Pulmonary artery endothelial cell (primary cell): ENCODE measurements around the gene DIP2B. TPM values are rescaled to one million over a fixed set of nuclear protein-coding genes. Genes with fewer than 3 reads are reported as not detected.

Source experiments
- DNase-seq: peaks from one replicate; pipeline ENCODE4 v3.0.0-alpha.2; 2011; ENCODE audit warnings: low read depth, low spot score
- total RNA-seq: library from RNA; depleted of rRNA; stranded (reverse); fragments of >200 nt; gene quantifications from 2 replicates; pipeline ENCODE4 v1.2.3, GENCODE V29; 2014

Gene DIP2B
- total RNA-seq, 1 donor from 2014 or later = 29.6 TPM

DNA sequence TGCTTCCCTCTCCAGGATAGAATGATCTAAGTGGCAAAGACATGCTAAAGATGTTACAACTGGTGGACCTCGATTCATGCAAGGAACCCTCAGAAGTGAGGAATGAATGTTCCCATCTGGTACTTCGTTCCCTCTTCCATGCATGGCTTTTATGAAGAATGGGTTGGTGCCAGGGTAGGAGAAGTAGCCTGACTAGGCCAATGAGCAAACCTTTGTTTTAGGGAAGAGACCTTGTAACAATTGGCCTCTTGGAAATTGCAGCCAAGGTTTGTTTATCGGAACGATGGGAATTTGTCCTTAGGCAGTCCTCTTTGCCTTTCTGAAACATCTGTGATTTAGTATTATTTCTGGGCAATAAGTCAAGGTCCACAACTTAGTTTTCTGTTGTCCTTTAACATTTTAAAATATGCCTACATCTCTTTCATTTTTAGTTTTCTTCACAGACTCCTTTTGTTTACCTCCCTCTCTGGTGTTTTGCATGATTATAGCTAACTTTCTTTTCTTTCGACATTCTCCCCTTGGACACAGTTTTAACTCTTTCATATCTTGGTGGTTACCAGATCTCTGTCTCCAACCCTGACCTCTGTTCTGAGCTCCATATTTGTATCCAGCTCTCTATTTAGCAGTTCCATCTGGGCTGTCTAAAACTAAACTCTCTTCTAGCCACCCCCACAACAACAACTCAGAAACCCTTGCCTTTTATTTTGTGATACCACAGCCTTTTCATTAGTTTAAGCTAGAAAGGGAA is 70.0 kb downstream of the DIP2B start:
- no peak for DNase-seq

DNA sequence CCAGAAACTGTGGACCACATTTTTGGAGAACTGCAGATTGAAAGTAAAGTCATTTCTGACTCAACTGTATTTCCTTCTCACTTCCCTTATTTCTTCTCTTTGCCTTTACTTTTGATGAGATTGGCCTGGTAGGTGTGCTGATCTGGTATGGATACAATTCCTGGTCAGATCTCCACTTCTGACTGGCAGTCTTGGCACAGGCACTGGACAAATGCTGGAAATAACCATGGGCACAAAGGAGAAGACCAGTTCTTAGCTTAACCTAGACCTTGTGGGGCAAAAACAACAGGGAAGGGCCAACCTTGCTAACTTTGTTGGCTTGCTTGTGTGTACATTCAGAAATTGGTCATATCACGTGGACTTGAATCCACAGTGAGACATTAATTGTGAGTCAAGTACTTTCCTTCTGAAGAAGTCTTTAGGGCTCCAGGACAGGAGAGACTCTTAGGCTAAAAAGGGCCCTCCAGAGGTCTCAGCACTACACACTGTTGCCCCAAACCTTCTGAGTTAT is 75.0 kb downstream of the DIP2B start:
- no peak for DNase-seq

DNA sequence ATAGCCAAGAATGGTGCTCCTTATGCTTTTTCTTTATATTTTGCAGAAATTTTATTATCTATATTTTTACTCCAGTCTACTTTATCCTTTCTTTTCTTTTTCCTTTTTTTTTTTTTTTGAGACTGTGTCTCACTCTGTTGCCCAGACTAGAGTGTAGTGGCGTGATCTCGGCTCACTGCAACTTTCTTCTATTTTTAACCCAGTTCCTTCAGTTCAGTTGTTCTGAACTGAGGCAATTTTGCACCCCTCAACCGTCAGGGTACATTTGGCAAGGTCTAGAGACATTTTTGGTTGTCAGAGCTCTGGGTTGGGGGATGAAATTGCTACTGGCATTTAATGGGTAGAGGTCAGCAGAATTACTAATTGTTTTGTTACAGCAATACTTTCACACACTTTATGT is 75.7 kb downstream of the DIP2B start:
- no peak for DNase-seq

DNA sequence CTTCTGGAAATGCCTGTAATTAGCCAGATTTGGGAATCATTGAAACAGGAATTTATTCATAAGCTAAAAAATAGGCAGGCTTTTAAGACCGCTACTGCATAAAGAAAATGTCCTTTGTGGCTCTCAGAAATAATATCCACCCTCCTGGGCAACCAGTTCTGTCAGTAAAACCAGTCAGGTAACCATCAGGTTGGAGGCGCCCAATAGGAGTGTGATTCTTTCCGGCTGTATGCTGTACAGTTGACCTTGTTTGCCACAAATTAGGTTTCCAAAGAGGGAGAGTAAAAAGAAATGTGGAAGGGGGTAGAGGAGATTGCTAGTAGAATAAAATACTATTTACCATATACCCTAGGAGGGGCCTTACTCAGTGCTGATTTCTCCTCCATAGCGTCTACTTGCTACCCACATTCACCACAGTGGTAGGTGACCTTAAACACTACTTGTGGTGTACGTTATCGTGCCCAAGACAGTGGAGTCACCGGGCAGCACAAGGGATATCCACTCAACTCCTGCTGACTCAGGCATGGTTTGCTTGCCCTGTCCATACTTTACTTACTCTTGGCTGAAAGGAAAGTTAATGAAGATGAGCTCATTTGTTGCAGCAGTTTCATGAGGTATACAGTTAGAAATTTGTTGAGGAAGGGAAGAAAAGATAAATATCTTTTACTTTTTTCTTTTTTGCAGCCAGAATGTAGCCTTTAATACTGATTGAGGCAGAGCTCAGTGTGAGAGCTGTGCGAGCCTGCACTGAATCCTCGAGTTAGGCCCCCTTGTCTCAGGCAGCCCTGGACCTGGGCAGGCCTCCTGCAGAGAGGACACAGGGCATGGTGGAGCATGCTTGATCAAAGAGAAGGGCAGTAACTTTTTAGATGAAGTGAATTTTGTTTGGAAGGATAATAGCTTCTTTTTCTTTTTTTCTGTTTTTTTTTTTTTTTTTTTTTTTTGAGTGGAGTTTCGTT is 76.7 kb downstream of the DIP2B start:
- DNase-seq = no peak

DNA sequence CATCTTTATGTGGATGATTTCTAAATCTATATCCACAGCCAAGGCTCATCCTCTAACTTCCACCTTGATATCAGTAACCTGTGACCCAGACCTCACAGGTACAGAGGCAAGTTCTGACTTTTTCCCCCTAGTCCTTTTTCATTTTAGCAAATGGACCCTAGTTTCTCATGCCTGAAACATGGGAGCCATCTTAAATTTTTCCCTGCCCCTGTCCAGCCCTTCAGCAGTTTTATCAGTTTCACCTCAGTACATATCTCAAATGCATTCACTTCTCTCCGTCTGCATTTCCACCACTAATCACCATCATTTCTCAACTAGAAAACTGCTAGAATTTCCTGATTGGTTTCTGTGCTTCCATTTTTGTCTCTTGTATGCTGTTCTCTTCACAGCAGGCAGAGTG is 79.3 kb downstream of the DIP2B start:
- DNase-seq = no peak

DNA sequence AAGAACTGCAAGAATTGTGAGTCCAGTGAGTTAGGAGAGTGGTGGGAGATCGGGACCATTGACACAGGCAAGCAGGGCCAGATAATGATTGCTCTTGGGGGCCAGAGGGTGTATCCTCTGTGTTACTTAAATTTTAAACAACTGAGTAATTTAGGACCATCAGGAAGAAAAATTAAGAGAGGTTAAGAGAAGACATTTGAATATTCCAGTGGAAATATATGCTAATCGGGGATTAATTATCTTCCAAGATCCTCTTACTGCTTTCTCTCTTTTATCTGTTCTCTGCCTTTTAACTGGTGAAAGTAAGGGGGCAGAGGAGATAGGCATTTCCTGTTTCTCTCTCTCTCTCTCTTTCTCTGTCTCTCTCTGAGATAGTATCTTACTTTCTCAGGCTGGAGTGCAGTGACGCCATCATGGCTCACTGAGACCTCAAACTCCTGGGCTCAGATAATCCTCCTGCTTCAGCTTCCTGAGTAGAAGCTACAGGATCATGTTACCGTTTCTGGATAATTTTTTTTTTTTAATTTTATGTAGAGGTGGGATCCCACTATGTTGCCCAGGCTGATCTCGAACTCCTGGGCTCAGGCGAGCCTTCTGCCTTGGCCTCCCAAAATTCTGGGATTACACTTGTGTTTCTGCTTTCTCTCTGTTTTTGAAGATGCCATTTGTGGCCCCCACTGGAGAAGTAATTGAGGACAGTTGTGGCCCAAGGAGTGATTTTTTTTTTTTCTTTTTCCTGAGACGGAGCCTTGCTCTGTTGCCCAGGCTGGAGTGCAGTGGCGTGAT is 85.1 kb downstream of the DIP2B start:
- DNase-seq = peak; percentile 41

DNA sequence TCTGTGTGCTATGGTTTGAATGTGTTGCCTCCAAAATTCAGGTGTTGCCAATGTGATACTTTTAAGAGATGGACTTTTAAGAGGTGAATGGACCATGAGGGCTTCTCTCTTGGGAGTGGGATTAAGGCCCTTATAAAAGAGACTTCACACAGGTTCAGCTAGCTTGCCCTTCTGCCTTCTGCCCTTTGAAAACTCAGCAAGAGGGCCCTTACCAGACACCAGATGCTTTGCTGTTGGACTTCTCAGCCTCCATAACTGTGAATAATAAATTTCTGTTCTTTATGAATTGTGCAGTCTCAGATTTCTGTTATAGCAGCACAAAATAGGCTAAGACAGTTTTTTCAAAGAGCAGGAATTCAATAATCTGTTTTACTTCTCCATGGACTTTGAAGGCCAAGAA is 86.1 kb downstream of the DIP2B start:
- DNase-seq = no peak

DNA sequence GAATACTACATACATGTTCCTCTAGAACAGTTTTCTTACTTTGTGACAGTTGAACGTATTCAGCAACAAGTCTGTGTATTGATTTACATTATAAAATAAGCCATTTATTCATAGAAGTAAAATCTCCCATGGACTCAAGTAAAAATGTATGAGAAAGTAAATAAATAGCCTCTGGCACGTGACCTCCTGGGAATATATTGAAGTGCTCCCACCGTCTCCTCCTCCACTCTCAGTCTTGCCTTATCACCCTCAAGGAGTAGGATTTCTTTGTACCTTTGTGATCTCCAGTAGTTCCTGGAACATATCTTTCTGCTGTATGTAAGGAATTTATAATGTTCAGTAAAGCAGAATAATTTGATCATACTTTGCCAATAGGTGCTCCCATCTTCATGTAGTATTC is 90.9 kb downstream of the DIP2B start:
- no peak for DNase-seq

DNA sequence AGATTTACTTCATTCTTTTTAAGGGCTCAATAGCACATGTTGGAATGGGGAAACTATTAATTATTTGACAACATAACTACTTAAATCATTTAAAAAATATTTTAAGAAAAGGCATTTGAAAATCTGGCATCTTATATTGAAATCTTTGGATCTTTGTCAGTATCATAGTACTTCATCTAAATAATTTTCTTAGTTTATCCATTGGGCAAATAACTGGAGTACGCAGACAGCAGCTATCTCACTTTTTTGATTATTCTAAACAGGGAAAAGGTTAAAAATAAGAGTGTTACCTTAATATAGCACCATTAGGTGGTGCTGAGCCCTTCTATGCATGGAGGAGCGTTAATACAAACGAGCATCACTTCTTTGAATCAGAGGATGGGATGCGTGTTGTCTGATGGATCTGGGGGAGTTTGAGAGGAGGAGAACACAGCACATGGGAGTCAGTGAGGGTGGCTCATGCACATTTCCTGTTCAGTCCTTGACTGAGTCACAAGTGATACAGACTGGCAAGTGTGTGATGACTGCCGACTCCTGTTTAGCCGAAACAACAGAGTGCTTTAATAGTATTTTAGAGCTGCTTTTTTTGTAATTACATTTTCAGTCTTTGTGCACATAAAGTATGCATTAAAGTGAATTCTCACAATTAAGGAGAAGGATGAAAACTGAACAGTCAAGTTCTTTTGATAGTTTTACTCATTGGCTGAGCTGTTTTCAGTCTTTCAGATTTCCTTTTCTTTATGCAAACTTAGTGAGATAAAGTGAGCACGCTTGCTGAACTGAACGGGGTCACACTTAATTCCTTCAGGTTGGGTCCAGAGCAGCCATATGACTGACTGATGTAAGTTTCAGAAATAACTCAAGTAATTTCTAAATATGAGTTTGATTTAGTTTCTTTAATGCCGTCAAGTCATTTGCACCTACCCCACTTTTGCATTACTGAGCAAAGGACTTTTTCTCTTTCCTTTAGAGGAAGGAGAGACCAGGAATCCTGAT is 92.7 kb downstream of the DIP2B start:
- DNase-seq = peak; percentile 57

DNA sequence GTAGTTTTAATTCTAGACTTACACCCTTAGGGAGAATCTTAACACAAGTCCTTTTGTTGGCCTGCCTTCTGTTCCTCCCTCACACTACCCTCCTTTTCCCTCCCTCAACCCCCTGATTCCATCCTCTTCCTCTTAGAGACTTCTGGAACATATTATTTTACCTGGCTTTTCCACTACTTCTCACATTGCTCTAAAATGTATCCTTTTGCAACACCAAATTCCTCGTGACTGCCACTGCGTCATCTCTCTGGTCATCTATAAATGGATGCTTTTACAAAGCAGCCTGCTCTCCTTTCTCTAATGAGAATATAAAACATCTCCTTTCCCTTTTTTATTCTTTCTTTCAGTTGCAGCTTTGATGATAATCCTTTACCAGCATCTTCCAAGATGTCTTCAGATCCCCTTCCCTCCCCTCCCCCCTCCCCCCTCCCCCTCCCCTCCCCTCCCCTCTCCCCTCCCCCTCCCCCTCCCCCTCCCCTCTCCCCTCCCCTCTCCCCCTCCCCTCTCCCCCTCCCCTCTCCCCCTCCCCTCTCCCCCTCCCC is 93.6 kb downstream of the DIP2B start:
- no peak for DNase-seq

DNA sequence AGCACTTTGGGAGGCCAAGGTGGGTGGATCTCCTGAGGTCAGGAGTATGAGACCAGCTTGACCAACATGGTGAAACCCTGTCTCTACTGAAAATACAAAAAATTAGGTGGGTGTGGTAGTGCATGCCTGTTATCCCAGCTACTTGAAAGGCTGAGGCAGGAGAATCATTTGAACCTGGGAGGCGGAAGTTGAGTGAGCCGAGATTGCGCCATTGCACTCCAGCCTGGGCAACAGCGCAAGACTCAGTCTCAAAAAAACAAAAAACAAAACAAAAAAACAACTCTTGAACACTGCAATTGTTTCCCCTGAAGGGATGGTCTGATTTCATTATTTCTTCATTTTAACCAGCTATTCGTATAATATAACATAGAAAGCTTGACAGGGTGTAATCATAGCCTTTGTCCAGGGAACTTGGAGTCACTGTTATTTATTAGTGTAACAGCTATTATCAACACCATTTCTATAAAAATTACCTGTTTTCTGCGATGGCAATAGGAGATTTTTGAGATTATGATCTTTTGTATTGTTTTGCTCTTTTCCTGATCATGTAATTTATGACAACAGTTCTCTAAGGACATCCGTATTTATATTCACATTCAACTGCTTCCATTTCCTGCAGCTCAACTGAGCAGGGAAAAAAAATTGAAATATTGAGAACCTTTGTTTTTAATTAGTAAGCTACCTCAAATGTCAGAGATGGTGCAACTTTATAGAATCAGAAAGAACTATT is 94.7 kb downstream of the DIP2B start:
- DNase-seq = no peak

DNA sequence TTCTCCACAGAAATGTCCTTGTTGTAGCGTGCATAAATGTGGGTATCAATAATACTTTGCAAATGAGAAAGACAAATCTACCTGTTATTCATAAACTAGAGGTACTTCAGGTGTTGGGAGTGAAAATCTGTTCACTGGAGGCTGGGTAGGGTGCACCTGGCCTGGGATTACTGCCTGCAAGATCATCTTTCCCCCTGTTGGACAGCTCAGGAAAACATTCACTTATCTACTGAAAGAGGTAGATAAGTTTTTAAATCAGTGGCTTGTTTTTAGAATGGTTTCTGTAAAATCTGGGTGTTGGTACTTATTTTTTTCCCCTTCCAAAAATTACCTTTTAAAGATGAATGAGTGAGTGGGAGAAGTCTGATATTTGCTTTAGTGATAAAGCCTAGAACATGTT is 95.6 kb downstream of the DIP2B start:
- no peak for DNase-seq

DNA sequence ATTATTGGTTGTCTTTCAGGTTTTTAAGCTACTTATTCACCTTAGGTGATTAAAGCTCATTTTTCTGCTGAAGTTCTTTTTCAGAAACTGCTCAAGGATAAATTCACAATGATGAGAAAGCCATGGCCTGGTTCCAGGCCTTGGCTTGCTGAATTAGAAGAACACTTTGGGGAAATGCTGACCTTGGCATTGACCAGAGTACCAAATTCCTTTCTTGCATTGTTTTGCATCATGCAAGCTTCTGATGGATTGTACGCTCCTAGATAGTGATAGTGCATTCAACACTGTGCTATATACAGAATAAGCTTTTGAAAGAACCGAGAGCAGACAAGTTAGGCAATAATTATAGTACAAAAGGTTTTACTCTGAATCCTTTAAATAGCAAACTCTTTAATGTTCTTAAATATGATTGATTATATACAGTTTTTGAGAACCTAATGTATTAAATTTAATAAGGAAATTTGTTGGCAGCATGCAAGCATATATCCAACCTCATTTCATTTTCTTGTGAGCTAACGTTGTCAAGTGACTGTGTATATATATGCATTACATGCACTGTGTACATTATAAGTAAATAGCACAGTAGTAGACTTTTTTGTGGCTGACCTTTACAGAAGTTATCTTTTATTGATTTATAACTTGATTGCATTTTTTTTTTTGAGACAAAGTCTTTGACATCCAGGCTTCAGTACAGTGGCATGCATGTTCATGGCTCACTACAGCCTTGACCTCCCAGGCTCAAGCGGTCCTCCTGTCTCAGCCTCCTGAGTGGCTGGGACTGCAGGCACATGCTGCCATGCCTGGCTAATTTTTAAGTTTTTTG is 99.2 kb downstream of the DIP2B start:
- DNase-seq = peak; percentile 15

DNA sequence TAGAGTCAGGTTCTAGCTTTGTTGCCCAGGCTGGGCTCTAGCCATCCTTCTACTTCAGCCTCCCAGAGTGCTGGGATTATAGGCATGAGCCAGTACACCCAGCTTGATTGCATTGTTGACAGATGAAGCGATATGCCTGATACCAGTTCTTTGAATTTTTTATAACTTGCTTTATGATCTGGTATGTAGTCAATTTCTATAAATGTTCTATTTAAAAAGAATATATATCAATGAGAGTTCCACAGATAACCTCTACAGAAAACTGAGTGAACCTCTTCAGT is 99.8 kb downstream of the DIP2B start:
- no peak for DNase-seq

DNA sequence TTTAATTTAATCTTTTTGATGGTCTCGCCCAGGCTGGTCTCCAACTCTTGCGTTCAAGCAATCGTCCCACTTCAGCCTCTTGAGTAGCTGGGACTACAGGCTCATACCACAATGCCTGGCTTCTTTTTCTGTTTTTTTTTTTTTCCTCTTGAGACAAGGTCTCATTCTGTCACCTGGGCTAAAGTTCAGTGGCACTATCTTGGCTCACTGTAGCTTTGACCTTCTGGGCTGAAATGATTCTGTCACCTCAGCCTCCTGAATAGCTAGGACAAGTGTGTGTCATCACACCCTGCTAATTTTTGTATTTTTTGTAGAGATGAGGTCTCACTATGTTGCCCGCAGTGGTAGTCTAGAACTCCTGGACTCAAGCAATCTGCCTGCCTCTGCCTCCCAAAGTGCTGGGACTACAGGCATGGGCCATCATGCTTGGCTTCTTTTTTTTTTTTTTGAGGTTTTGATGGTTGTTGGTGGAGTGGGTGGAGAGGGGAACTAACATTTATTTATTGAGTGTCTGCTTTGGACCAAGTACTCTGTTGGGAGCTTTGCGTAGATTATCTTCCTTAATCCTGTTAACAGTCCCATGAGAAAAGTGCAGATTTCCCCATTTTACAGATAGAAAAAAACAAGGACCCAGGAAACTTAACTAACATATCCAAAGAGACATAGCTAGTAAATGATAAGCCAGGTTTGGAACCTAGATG is 102.0 kb downstream of the DIP2B start:
- no peak for DNase-seq

DNA sequence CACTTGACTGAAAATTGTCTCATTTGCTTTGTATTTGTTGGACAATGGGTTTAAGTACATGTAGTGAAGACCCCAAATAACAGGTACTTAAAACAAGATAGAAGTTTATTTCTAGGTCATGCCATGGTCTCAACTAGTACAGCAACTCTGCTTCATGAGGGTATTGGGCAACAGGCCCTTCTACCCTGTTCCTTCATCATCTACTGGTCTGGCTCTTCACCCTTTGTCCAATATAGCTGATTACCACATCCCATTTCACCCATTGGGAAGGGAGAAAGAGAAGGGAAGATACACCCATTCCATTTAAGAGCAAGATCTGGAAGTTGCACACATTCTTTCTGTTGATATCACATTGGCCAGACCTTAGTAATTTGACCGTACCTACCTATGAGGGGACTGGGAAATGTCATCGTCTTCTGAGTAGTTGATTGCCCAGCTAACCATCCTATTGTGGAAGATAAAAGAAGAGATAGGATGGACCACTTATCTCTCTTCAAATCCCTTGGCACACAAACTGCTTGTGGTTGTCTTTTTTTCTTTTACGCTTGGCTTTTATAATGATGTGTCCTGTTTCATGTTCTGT is 104.6 kb downstream of the DIP2B start:
- no peak for DNase-seq

DNA sequence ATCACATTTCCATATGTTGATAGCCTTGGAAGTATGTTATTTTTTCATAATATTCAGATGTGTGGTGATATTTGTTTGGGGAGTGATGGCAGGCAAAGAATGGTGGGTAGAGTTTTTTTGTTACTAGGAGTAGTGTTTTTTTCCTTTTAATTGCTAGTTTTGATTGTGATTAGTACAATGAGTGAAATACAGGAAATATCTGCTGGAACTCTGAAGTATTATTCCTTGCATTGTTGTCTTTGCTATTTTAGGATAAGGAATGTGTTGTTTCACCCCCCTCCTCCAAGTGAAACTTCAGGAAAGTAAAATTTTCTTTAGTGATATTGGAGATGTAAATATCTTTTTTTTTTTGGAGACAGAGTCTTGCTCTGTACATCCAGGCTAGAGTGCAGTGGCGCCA is 105.4 kb downstream of the DIP2B start:
- no peak for DNase-seq
